B cell (primary cell): Measurements from ENCODE around the gene OTOP2. TPM values are rescaled to one million over a fixed set of nuclear protein-coding genes. Genes with fewer than 3 reads are reported as not detected.
"Not testable (repeated sequence)": the region's sequence is repeated elsewhere in the genome, so short reads cannot be mapped to it uniquely, and the experiment has no call there.

ENCODE experiments used
- ATAC-seq: fragments of 200-7000 bp; cut with Tn5 transposase; one replicate; pipeline ENCODE4 v1.10.0; 2021; ENCODE audit warnings: low read depth, mild to moderate bottlenecking, moderate number of reproducible peaks, moderate library complexity
- CTCF ChIA-PET: fragments of 350-600 bp; sonication (Branson Sonifier 250); formaldehyde crosslinking; loops from one replicate; lab custom pipeline; 2021; ENCODE audit warnings: antibody characterized with exemption, inconsistent platforms; lab: Charles Lee
- POLR2A ChIA-PET: fragments of 350-600 bp; sonication (Branson Sonifier 250); formaldehyde crosslinking; loops from one replicate; lab custom pipeline; 2021; ENCODE audit warnings: antibody characterized with exemption; lab: Charles Lee
- DNase-seq: peaks from one replicate; pipeline ENCODE4 v3.0.0; 2013
- H2AFZ ChIP-seq: 2 replicates; pipeline ENCODE4 v1.6.1; 2012; ENCODE audit warnings: mild to moderate bottlenecking, low read depth, low read length; ENCODE audit not compliant: insufficient read depth, poor library complexity, severe bottlenecking
- H3K27ac ChIP-seq, 2 donors: 1 replicate in 1 of 2; 2 replicates in 1 of 2; pipeline ENCODE4 v1.5.1; 2012 to 2013; ENCODE audit warnings: low read length in 2 of 2, mild to moderate bottlenecking in 2 of 2, moderate library complexity in 1 of 2
- H3K27me3 ChIP-seq, 4 experiments: fragments of 200-600 bp in 1 of 4; sonication (generic) in 1 of 4; replicated peaks in 1 of 4; 1 replicate in 2 of 4; 2 replicates in 2 of 4; pipeline versions ENCODE4 v1.6.1 to v1.7.0; 2013 to 2016; ENCODE audit warnings: low read length in 3 of 4, mild to moderate bottlenecking in 2 of 4, mixed read lengths in 1 of 4, moderate library complexity in 1 of 4; ENCODE audit not compliant: insufficient read depth in 4 of 4, control insufficient read depth in 3 of 4; ENCODE audit errors: control extremely low read depth in 1 of 4
- H3K36me3 ChIP-seq, 2 experiments: replicated peaks in 1 of 2; 1 replicate in 1 of 2; 2 replicates in 1 of 2; pipeline versions ENCODE4 v1.6.1 to v1.7.1; 2013; ENCODE audit warnings: low read length in 1 of 2; ENCODE audit not compliant: insufficient read depth in 2 of 2, control insufficient read depth in 1 of 2; ENCODE audit errors: control extremely low read depth in 1 of 2, extremely low read depth in 1 of 2
- H3K4me1 ChIP-seq, 2 donors: fragments of 200-600 bp in 1 of 2; sonication (generic) in 1 of 2; 1 replicate in 1 of 2; 2 replicates in 1 of 2; pipeline versions ENCODE4 v1.5.1 to v1.6.1; 2013 to 2017; ENCODE audit warnings: low read length in 2 of 2; ENCODE audit not compliant: control insufficient read depth in 2 of 2, insufficient read depth in 2 of 2
- H3K4me2 ChIP-seq: replicated peaks from 2 replicates; pipeline ENCODE3; 2012; ENCODE audit warnings: mild to moderate bottlenecking, low read depth, low read length; ENCODE audit not compliant: poor library complexity, severe bottlenecking
- H3K4me3 ChIP-seq, 5 experiments: fragments of 200-600 bp in 1 of 5; sonication (generic) in 1 of 5; 1 replicate in 3 of 5; 2 replicates in 2 of 5; pipeline versions ENCODE4 v1.5.1 to v1.7.0; 2011 to 2016; ENCODE audit warnings: low read length in 4 of 5, mild to moderate bottlenecking in 4 of 5, low read depth in 2 of 5, control low read depth in 1 of 5, moderate library complexity in 1 of 5; ENCODE audit not compliant: insufficient read depth in 1 of 5; ENCODE audit errors: control extremely low read depth in 1 of 5, extremely low read depth in 1 of 5
- H3K79me2 ChIP-seq: fragments of 200-600 bp; sonication (generic); one replicate; pipeline ENCODE4 v1.6.0; 2016; ENCODE audit warnings: low read length; ENCODE audit not compliant: control insufficient read depth, insufficient read depth
- H3K9ac ChIP-seq: fragments of 200-600 bp; sonication (generic); 2 replicates; pipeline ENCODE4 v1.6.1; 2017; ENCODE audit warnings: mild to moderate bottlenecking, low read length, moderate library complexity
- H3K9me3 ChIP-seq, 3 donors: one replicate each; pipeline versions ENCODE4 v1.6.1 to v1.7.1; 2013; ENCODE audit warnings: low read length in 2 of 3; ENCODE audit not compliant: control insufficient read depth in 2 of 3, insufficient read depth in 1 of 3; ENCODE audit errors: control extremely low read depth in 1 of 3
- H4K20me1 ChIP-seq: 2 replicates; pipeline ENCODE4 v1.6.0; 2012; ENCODE audit warnings: mild to moderate bottlenecking, low read length; ENCODE audit not compliant: insufficient read depth, control insufficient read depth, poor library complexity, severe bottlenecking
- H3K27ac Mint-ChIP-seq: one replicate; pipeline ENCODE4 v1.8.0; 2021; ENCODE audit warnings: mixed read lengths
- H3K27me3 Mint-ChIP-seq: one replicate; pipeline ENCODE4 v1.8.0; 2021; ENCODE audit warnings: mixed read lengths
- H3K4me1 Mint-ChIP-seq: one replicate; pipeline ENCODE4 v1.8.0; 2021; ENCODE audit warnings: mixed read lengths
- H3K4me3 Mint-ChIP-seq: one replicate; pipeline ENCODE4 v1.8.0; 2021; ENCODE audit warnings: mixed read lengths
- H3K9me3 Mint-ChIP-seq: one replicate; pipeline ENCODE4 v1.8.0; 2022; ENCODE audit warnings: mixed read lengths; ENCODE audit not compliant: insufficient read depth
- EZH2 ChIP-seq: IDR thresholded peaks from 2 replicates; pipeline ENCODE4 v1.6.1; 2012; ENCODE audit warnings: borderline replicate concordance, low read depth, mild to moderate bottlenecking, moderate library complexity, low read length; ENCODE audit not compliant: insufficient read depth, poor library complexity, severe bottlenecking
- WGBS: methylation state at CpG from one replicate; pipeline ENCODE4 v1.1.5; 2013; ENCODE audit warnings: missing lambda C conversion rate; ENCODE audit not compliant: insufficient coverage; 5-methylcytosine and 5-hydroxymethylcytosine counted together
- intact Hi-C: fragments of 100-400 bp; cut with micrococcal nuclease; formaldehyde crosslinking; loops from one replicate; pipeline ENCODE4 v1.10.0; 2022
- polyA plus RNA-seq: library from polyadenylated mRNA; depleted of rRNA; stranded (reverse); fragments of >200 nt; gene quantifications from 2 replicates; pipeline ENCODE4 v1.2.3, GENCODE V29; 2012
- total RNA-seq, 2 donors: library from RNA; stranded (reverse); fragments of 120-200 nt in 1 of 2; gene quantifications; 1 replicate in 1 of 2; 2 replicates in 1 of 2; pipeline versions ENCODE4 v1.2.3 to v1.2.4, GENCODE V29; 2013 to 2022

The OTOP2 gene
- total and polyA plus RNA-seq, 2 donors (not counting 1 experiment from before 2014, with no cell fraction given): not detected

- intact Hi-C loops: loop anchor here (1.0 kb wide), 1 partner anchor 30 kb away; the partner anchor contains the start of gene MRPL58
- Histone ChIP-seq H3K79me2 (no peaks in the 10 kb centered on the region), H3K4me1 (peaks cover 16 to 23% of the 10 kb centered on the region in 2 donors), H2AFZ (peak overlapping the region; percentile 76), H3K36me3 (no peaks in the 10 kb centered on the region), H3K27me3 (peaks cover 0 to 55% (median 13%) of the 10 kb centered on the region in 4 experiments), H4K20me1 (no peaks in the 10 kb centered on the region), H3K9me3 (peaks cover 0 to 7% (median 0%) of the 10 kb centered on the region in 3 donors), H3K9ac (peak overlapping the region; percentile 69), H3K27ac (no peak overlapping the region), H3K4me3 (peak overlapping the region; percentile 60 to 73 (median 63)), H3K4me2 (peak overlapping the region; percentile 88)
- Mint-ChIP-seq H3K4me3 (peak overlapping the region; percentile 94), H3K27me3 (peaks cover 24% of the 10 kb centered on the region), H3K4me1 (peaks cover 15% of the 10 kb centered on the region), H3K27ac (peak overlapping the region; percentile 76), H3K9me3 (no peaks in the 10 kb centered on the region)
- under 1% methylated on average over 61 of the region's 61 CpGs for WGBS
- ATAC-seq (peak; percentile 94), DNase-seq (peak; percentile 81)
- ChIA-PET POLR2A (no interaction called here), CTCF (interaction anchor here (0.9 to 1.4 kb wide), 2 partner anchors 20 to 24 kb away, joined by 3 to 4 read pairs; no protein-coding TSS in a partner anchor)
- no peak for TF ChIP-seq EZH2
Observed at GRCh38 chr17:74981979-74982662, 58.0 kb downstream of the OTOP2 start.

- peaks cover 25% of the 10 kb centered on the region for H3K27me3 Mint-ChIP-seq
- Histone ChIP-seq H2AFZ (peak overlapping the region; percentile 76), H3K4me1 (peaks cover 18 to 24% of the 10 kb centered on the region in 2 donors), H3K4me2 (peak overlapping the region; percentile 88), H3K27me3 (peaks cover 0 to 56% (median 13%) of the 10 kb centered on the region in 4 experiments), H3K4me3 (peak overlapping the region in 4 of 5 experiments; percentile 60 to 67 (median 62)), H3K9ac (peak overlapping the region; percentile 69)
- ATAC-seq, H4K20me1 ChIP-seq, H3K79me2 ChIP-seq, H3K9me3 Mint-ChIP-seq, H3K27ac Mint-ChIP-seq, H3K27ac ChIP-seq, DNase-seq, H3K36me3 ChIP-seq, H3K9me3 ChIP-seq: not testable (repeated sequence)
- WGBS: 21% methylated on average over 11 of the region's 14 CpGs
- intact Hi-C loops: loop anchor here (1.0 kb wide), 1 partner anchor 30 kb away; the partner anchor contains the start of gene MRPL58
- CTCF ChIA-PET: interaction anchor here (0.9 to 1.4 kb wide), 3 partner anchors 21 to 29 kb away, joined by 3 to 5 read pairs (median 4); partner anchors contain the start of gene MRPL58
- H3K4me3 Mint-ChIP-seq: peak overlapping the region; percentile 94
- H3K4me1 Mint-ChIP-seq: peaks cover 17% of the 10 kb centered on the region
- POLR2A ChIA-PET: interaction anchor here (1.0 kb wide), 1 partner anchor 30 kb away, joined by 3 read pairs; the partner anchor contains the start of gene MRPL58
Observed at GRCh38 chr17:74982663-74983313, 58.7 kb downstream of the OTOP2 start.

Other genes with a start within 250 kb of the OTOP2 start
- 0.52 and 1.0 TPM in 2 replicates for gene CD300LF, start 211.3 kb upstream of the OTOP2 start, total RNA-seq
- gene CD300LF, start 211.3 kb upstream of the OTOP2 start, polyA plus RNA-seq: 1.1 and 1.2 TPM in 2 replicates
- gene RAB37, start 187.0 kb upstream of the OTOP2 start, total RNA-seq: 76.0 and 76.8 TPM in 2 replicates
- gene RAB37, start 187.0 kb upstream of the OTOP2 start, polyA plus RNA-seq: 67.6 and 81.9 TPM in 2 replicates
- 69.5 and 81.8 TPM in 2 replicates for gene NHERF1, start 175.6 kb upstream of the OTOP2 start, total RNA-seq
- gene NHERF1, start 175.6 kb upstream of the OTOP2 start, polyA plus RNA-seq: 45.0 and 56.2 TPM in 2 replicates
- gene NAT9, start 147.9 kb upstream of the OTOP2 start, total RNA-seq: 66.6 and 71.1 TPM in 2 replicates
- 73.6 and 86.5 TPM in 2 replicates for gene NAT9, start 147.9 kb upstream of the OTOP2 start, polyA plus RNA-seq
- gene GRIN2C, start 64.4 kb upstream of the OTOP2 start, total RNA-seq: not detected in 2 replicates
- 0.03 TPM in 1 of 2 replicates, not detected in the other for gene GRIN2C, start 64.4 kb upstream of the OTOP2 start, polyA plus RNA-seq
- gene FDXR, start 51.3 kb upstream of the OTOP2 start, total RNA-seq: 6.7 and 7.0 TPM in 2 replicates
- gene FDXR, start 51.3 kb upstream of the OTOP2 start, polyA plus RNA-seq: 4.6 TPM in 2 replicates
- gene FADS6, start 30.6 kb upstream of the OTOP2 start, total RNA-seq: not detected in 2 replicates
- gene FADS6, start 30.6 kb upstream of the OTOP2 start, polyA plus RNA-seq: not detected in 2 replicates
- not detected in 2 replicates for gene USH1G, start 1.0 kb upstream of the OTOP2 start, total RNA-seq
- not detected in 2 replicates for gene USH1G, start 1.0 kb upstream of the OTOP2 start, polyA plus RNA-seq
- gene OTOP3, start 11.6 kb downstream of the OTOP2 start, total RNA-seq: not detected in 2 replicates
- gene OTOP3, start 11.6 kb downstream of the OTOP2 start, polyA plus RNA-seq: not detected in 2 replicates
- gene HID1, start 48.5 kb downstream of the OTOP2 start, total RNA-seq: 1.7 and 3.9 TPM in 2 replicates
- 4.0 and 6.3 TPM in 2 replicates for gene HID1, start 48.5 kb downstream of the OTOP2 start, polyA plus RNA-seq
- gene CDR2L, start 63.4 kb downstream of the OTOP2 start, total RNA-seq: not detected in 2 replicates
- 0.03 and 0.07 TPM in 2 replicates for gene CDR2L, start 63.4 kb downstream of the OTOP2 start, polyA plus RNA-seq
- gene MRPL58, start 88.4 kb downstream of the OTOP2 start, total RNA-seq: 20.8 and 23.3 TPM in 2 replicates
- gene MRPL58, start 88.4 kb downstream of the OTOP2 start, polyA plus RNA-seq: 20.4 and 21.6 TPM in 2 replicates
- 98.8 and 101 TPM in 2 replicates for gene ATP5PD, start 122.7 kb downstream of the OTOP2 start, total RNA-seq
- gene ATP5PD, start 122.7 kb downstream of the OTOP2 start, polyA plus RNA-seq: 70.8 and 92.1 TPM in 2 replicates
- gene KCTD2, start 123.0 kb downstream of the OTOP2 start, total RNA-seq: 23.2 and 24.6 TPM in 2 replicates
- 15.1 and 15.7 TPM in 2 replicates for gene KCTD2, start 123.0 kb downstream of the OTOP2 start, polyA plus RNA-seq
- gene SLC16A5, start 163.7 kb downstream of the OTOP2 start, total RNA-seq: 9.3 and 13.7 TPM in 2 replicates
- gene SLC16A5, start 163.7 kb downstream of the OTOP2 start, polyA plus RNA-seq: 5.1 and 14.5 TPM in 2 replicates
- 15.7 and 15.9 TPM in 2 replicates for gene ARMC7, start 185.7 kb downstream of the OTOP2 start, total RNA-seq
- 9.2 and 10.4 TPM in 2 replicates for gene ARMC7, start 185.7 kb downstream of the OTOP2 start, polyA plus RNA-seq
- 98.9 and 103 TPM in 2 replicates for gene NT5C, start 207.5 kb downstream of the OTOP2 start, total RNA-seq
- 133 and 184 TPM in 2 replicates for gene NT5C, start 207.5 kb downstream of the OTOP2 start, polyA plus RNA-seq
- gene JPT1, start 230.2 kb downstream of the OTOP2 start, total RNA-seq: 37.6 and 37.8 TPM in 2 replicates
- 34.8 and 39.7 TPM in 2 replicates for gene JPT1, start 230.2 kb downstream of the OTOP2 start, polyA plus RNA-seq